Astrocyte of the spinal cord (primary cell): ENCODE results near the gene SENP6.
"Not testable (repeated sequence)": the region's sequence is repeated elsewhere in the genome, so short reads cannot be mapped to it uniquely, and the experiment has no call there.

Experiments used
- DNase-seq: peaks from one replicate; pipeline ENCODE4 v3.0.0; 2011; ENCODE audit warnings: low read depth, low spot score
- H3K4me3 ChIP-seq: 2 replicates; pipeline ENCODE4 v1.5.1; 2011; ENCODE audit warnings: low read depth, mild to moderate bottlenecking, low read length, moderate library complexity
- CTCF ChIP-seq: IDR thresholded peaks from 2 replicates; pipeline ENCODE4 v1.5.1; 2012; ENCODE audit warnings: low read depth, mild to moderate bottlenecking, low read length, inconsistent platforms
- in situ Hi-C: cut with HindIII; loops from 2 replicates; pipeline ENCODE4 v1.10.0; 2017; ENCODE audit warnings: low sequenced_read_pairs

The SENP6 gene

GRCh38 chr6:75689576-75689975, 87.9 kb downstream of the SENP6 start:
- in situ Hi-C loops: no loop called here

GRCh38 chr6:75691012-75691411, 89.3 kb downstream of the SENP6 start:
- DNase-seq: peak; percentile 8
- no peak for TF ChIP-seq CTCF
- in situ Hi-C loops: no loop called here
- no peak overlapping the region for H3K4me3 ChIP-seq

More at GRCh38 chr6:75689576-75689975, 87.9 kb downstream of the SENP6 start:
- no peak overlapping the region for H3K4me3 ChIP-seq
- no peak for DNase-seq
- TF ChIP-seq CTCF: no peak

GRCh38 chr6:75693534-75693933, 91.9 kb downstream of the SENP6 start:
- in situ Hi-C loops: no loop called here
- peak; percentile 26 for DNase-seq
- no peak overlapping the region for H3K4me3 ChIP-seq
- peak; percentile 23 for TF ChIP-seq CTCF

DNA sequence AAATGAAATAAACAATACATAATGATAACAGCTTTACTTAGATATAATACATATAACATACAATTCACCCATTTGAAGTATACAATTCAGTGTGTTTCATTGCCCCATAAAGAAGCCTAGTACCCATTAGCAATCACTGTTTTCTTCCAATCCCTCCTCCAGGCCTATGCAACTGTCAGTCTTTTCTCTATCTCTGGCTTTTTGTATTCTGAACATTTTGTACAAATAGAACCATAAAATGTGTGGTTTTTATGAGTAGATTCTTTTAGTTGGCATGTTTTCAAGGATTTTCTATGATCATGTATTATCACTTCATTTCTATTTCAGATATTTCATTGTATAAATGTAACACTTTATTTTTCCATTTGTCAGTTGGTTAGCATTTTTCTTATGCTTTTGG, 92.7 kb downstream of the SENP6 start:
- no peak for TF ChIP-seq CTCF
- in situ Hi-C loops: no loop called here
- H3K4me3 ChIP-seq: no peak overlapping the region
- DNase-seq: no peak

- in situ Hi-C loops, H3K4me3 ChIP-seq, DNase-seq: not testable (repeated sequence)
These were observed 106.7 kb downstream of the SENP6 start for GRCh38 chr6:75708334-75708733.

- no peak for TF ChIP-seq CTCF
- H3K4me3 ChIP-seq: no peak overlapping the region
- DNase-seq: no peak
- in situ Hi-C loops: no loop called here
These were observed 109.5 kb downstream of the SENP6 start for GRCh38 chr6:75711173-75711572.

DNA sequence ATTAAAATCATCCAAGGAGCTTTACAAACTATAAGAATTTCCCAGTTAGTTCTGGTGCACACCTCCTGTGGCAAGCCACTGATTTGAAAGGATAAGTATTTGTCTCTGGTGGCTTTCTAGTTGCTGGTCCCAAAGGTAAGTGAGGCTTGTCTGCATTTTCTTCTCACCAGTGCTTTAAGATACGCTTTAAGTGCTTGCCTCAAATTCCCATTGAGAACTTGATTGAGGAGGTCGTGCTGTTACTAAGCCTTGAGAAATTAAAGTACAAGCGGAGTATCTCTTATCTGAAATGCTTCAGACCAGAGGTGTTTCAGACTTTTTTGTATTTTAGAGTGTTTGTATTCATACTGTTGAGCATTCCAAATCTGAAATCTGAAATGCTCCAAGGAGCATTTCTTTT, 117.5 kb downstream of the SENP6 start:
- no peak overlapping the region for H3K4me3 ChIP-seq
- TF ChIP-seq CTCF: no peak
- DNase-seq: no peak
- in situ Hi-C loops: no loop called here
